Mesenchymal stem cell (in vitro differentiated cells and primary cell): ENCODE measurements around the gene GPC2.
"Not testable (repeated sequence)": the region's sequence is repeated elsewhere in the genome, so short reads cannot be mapped to it uniquely, and the experiment has no call there.

Source experiments
- DNase-seq: peaks from one replicate; pipeline ENCODE4 v3.0.0-alpha.2; 2013
- H2AFZ ChIP-seq: one replicate; pipeline ENCODE4 v1.6.1; 2013; ENCODE audit warnings: low read depth, mild to moderate bottlenecking, control low read depth, inconsistent platforms, low read length, moderate library complexity
- H2AK5ac ChIP-seq: 2 replicates; pipeline ENCODE4 v1.6.1; 2013; ENCODE audit warnings: low read length, moderate library complexity, mild to moderate bottlenecking, inconsistent platforms; ENCODE audit not compliant: severe bottlenecking
- H2BK120ac ChIP-seq: one replicate; pipeline ENCODE4 v1.6.1; 2013; ENCODE audit warnings: low read depth, mild to moderate bottlenecking, inconsistent platforms, low read length, moderate library complexity
- H2BK12ac ChIP-seq, 2 experiments: one replicate each; pipeline ENCODE4 v1.6.1; 2013; ENCODE audit warnings: inconsistent platforms in 2 of 2, low read length in 2 of 2, mild to moderate bottlenecking in 2 of 2, moderate library complexity in 2 of 2, control low read depth in 1 of 2
- H2BK15ac ChIP-seq: one replicate; pipeline ENCODE4 v1.6.1; 2013; ENCODE audit warnings: mild to moderate bottlenecking, low read depth, inconsistent platforms; ENCODE audit not compliant: poor library complexity, severe bottlenecking
- H2BK5ac ChIP-seq: 2 replicates; pipeline ENCODE4 v1.6.1; 2013; ENCODE audit warnings: low read depth, mild to moderate bottlenecking, low read length, control low read depth, inconsistent platforms; ENCODE audit not compliant: poor library complexity, severe bottlenecking
- H3K14ac ChIP-seq, 2 experiments: one replicate each; pipeline ENCODE4 v1.6.1; 2013; ENCODE audit warnings: inconsistent platforms in 2 of 2, low read length in 2 of 2, control low read depth in 1 of 2, mild to moderate bottlenecking in 1 of 2, moderate library complexity in 1 of 2
- H3K18ac ChIP-seq, 2 experiments: one replicate each; pipeline ENCODE4 v1.6.1; 2013; ENCODE audit warnings: inconsistent platforms in 2 of 2, low read length in 2 of 2, control low read depth in 1 of 2, low read depth in 1 of 2, mild to moderate bottlenecking in 1 of 2
- H3K23ac ChIP-seq, 2 experiments: one replicate each; pipeline ENCODE4 v1.6.1; 2013; ENCODE audit warnings: inconsistent platforms in 2 of 2, low read length in 2 of 2, mild to moderate bottlenecking in 2 of 2, moderate library complexity in 2 of 2, control low read depth in 1 of 2
- H3K27ac ChIP-seq: 2 replicates; pipeline ENCODE4 v1.5.1; 2013; ENCODE audit warnings: mild to moderate bottlenecking, moderate library complexity, low read length, control low read depth, inconsistent platforms; ENCODE audit not compliant: poor library complexity, severe bottlenecking
- H3K27me3 ChIP-seq, 2 experiments: 2 replicates each; pipeline versions ENCODE4 v1.6.1 to v1.7.0; 2013; ENCODE audit warnings: low read length in 2 of 2, mild to moderate bottlenecking in 2 of 2, moderate library complexity in 2 of 2, control low read depth in 1 of 2, inconsistent platforms in 1 of 2; ENCODE audit not compliant: control insufficient read depth in 1 of 2, insufficient read depth in 1 of 2
- H3K36me3 ChIP-seq, 2 experiments: 2 replicates each; pipeline versions ENCODE4 v1.6.1 to v1.7.0; 2013; ENCODE audit warnings: low read length in 2 of 2, control low read depth in 1 of 2, inconsistent platforms in 1 of 2, low read depth in 1 of 2, mild to moderate bottlenecking in 1 of 2; ENCODE audit not compliant: insufficient read depth in 2 of 2, control insufficient read depth in 1 of 2
- H3K4ac ChIP-seq, 2 experiments: one replicate each; pipeline ENCODE4 v1.6.1; 2013; ENCODE audit warnings: inconsistent platforms in 2 of 2, low read length in 2 of 2, mild to moderate bottlenecking in 2 of 2, moderate library complexity in 2 of 2, control low read depth in 1 of 2, low read depth in 1 of 2
- H3K4me1 ChIP-seq: 2 replicates; pipeline ENCODE4 v1.6.1; 2013; ENCODE audit warnings: low read depth, low read length, control low read depth; ENCODE audit not compliant: control insufficient read depth, insufficient read depth
- H3K4me2 ChIP-seq: 2 replicates; pipeline ENCODE4 v1.6.1; 2013; ENCODE audit warnings: low read length, mild to moderate bottlenecking, inconsistent platforms; ENCODE audit not compliant: poor library complexity, severe bottlenecking
- H3K4me3 ChIP-seq, 2 experiments: 2 replicates each; pipeline versions ENCODE4 v1.5.1 to v1.7.0; 2013; ENCODE audit warnings: low read length in 2 of 2, mild to moderate bottlenecking in 2 of 2, control low read depth in 1 of 2, low read depth in 1 of 2; ENCODE audit not compliant: insufficient read depth in 1 of 2
- H3K79me1 ChIP-seq: replicated peaks from 2 replicates; pipeline ENCODE4 v1.6.1; 2013; ENCODE audit warnings: mild to moderate bottlenecking, control low read depth, low read length, inconsistent platforms; ENCODE audit not compliant: poor library complexity, severe bottlenecking
- H3K9ac ChIP-seq: 2 replicates; pipeline ENCODE4 v1.7.0; 2013; ENCODE audit warnings: mild to moderate bottlenecking, low read length, moderate library complexity
- H3K9me3 ChIP-seq: 2 replicates; pipeline ENCODE4 v1.7.0; 2013; ENCODE audit warnings: mild to moderate bottlenecking, low read length; ENCODE audit not compliant: control insufficient read depth
- H4K8ac ChIP-seq: one replicate; pipeline ENCODE4 v1.6.1; 2013; ENCODE audit warnings: inconsistent platforms, mild to moderate bottlenecking, low read length, moderate library complexity
- H4K91ac ChIP-seq: one replicate; pipeline ENCODE4 v1.6.1; 2013; ENCODE audit warnings: mild to moderate bottlenecking, low read length, inconsistent platforms
- WGBS: methylation state at CpG from one replicate; pipeline ENCODE4 v1.1.7; 2013; ENCODE audit warnings: mixed read lengths; 5-methylcytosine and 5-hydroxymethylcytosine counted together

The GPC2 gene

DNA sequence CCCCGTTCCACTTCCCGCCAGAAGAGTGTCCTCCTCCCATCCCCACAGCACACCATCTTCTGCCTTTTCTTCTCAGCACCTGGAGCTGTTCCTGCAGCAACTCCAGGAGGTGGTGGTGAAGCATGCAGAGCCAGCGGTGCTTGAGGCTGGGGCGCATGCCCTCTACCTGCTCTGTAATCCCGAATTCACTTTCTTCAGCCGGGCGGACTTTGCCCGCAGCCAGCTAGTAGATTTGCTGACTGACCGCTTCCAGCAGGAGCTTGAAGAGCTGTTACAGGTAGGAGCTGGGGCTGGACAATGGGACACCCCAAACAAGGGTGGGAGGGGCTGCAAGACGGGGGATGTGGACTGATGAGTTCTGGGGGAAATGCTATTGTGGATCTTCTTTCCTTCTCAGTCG lies 23.5 kb upstream of the GPC2 start:
- no peaks in the 10 kb centered on the region for H3K36me3 ChIP-seq
- H3K4me2 ChIP-seq, result no peak overlapping the region
- H3K27ac ChIP-seq, result no peak overlapping the region
- no peak overlapping the region for H4K91ac ChIP-seq
- H2BK5ac ChIP-seq, result no peak overlapping the region
- no peaks in the 10 kb centered on the region for H3K79me1 ChIP-seq
- H3K9ac ChIP-seq, result no peak overlapping the region
- H3K18ac ChIP-seq, result no peak overlapping the region
- peaks cover 15 to 67% of the 10 kb centered on the region in 2 experiments for H3K27me3 ChIP-seq
- H2BK12ac ChIP-seq, result no peak overlapping the region
- H2BK15ac ChIP-seq, result no peak overlapping the region
- no peak overlapping the region for H4K8ac ChIP-seq
- H2BK120ac ChIP-seq, result no peak overlapping the region
- no peak overlapping the region for H3K23ac ChIP-seq
- no peak overlapping the region for H2AK5ac ChIP-seq
- no peak overlapping the region for H3K14ac ChIP-seq
- H3K4ac ChIP-seq, result no peak overlapping the region
- no peak for DNase-seq
- WGBS, result 93% methylated on average over 10 of the region's 11 CpGs
- H3K9me3 ChIP-seq, result no peaks in the 10 kb centered on the region
- H3K4me3 ChIP-seq, result no peak overlapping the region
- H3K4me1 ChIP-seq, result peaks cover 1% of the 10 kb centered on the region
- no peak overlapping the region for H2AFZ ChIP-seq

DNA sequence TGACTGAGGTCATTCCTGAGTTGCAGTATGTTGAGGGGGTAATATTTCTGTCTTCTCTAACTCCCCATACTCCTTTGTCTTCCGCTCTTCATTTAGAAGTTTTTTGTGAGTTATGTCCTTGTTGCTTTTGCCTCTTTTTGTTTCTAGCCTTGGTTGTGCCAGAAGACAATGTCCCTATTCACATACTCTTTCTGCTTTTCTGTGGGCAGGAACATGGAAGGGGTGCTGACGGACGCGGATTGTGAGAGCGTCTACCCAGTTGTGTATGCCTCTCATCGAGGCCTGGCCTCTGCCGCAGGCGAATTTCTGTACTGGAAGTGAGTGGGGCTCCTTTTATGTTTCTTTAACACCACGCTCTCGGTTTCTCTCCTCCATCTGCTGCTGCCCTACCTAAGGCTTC lies 21.1 kb upstream of the GPC2 start:
- no peak overlapping the region for H3K23ac ChIP-seq
- no peak for DNase-seq
- no peak overlapping the region for H2BK15ac ChIP-seq
- H3K9ac ChIP-seq, result no peak overlapping the region
- no peak overlapping the region for H2AK5ac ChIP-seq
- no peak overlapping the region for H3K18ac ChIP-seq
- H3K4ac ChIP-seq, result no peak overlapping the region
- H2BK120ac ChIP-seq, result no peak overlapping the region
- H3K27ac ChIP-seq, result no peak overlapping the region
- H3K9me3 ChIP-seq, result no peaks in the 10 kb centered on the region
- H4K91ac ChIP-seq, result no peak overlapping the region
- no peak overlapping the region for H2BK12ac ChIP-seq
- no peak overlapping the region for H2AFZ ChIP-seq
- H4K8ac ChIP-seq, result no peak overlapping the region
- no peak overlapping the region for H3K4me3 ChIP-seq
- 95% methylated on average over 8 of the region's 10 CpGs for WGBS
- H3K27me3 ChIP-seq, result peaks cover 15 to 52% of the 10 kb centered on the region in 2 experiments
- H3K79me1 ChIP-seq, result no peaks in the 10 kb centered on the region
- H3K36me3 ChIP-seq, result no peaks in the 10 kb centered on the region
- no peak overlapping the region for H2BK5ac ChIP-seq
- no peak overlapping the region for H3K4me2 ChIP-seq
- peaks cover 1% of the 10 kb centered on the region for H3K4me1 ChIP-seq
- H3K14ac ChIP-seq, result no peak overlapping the region

DNA sequence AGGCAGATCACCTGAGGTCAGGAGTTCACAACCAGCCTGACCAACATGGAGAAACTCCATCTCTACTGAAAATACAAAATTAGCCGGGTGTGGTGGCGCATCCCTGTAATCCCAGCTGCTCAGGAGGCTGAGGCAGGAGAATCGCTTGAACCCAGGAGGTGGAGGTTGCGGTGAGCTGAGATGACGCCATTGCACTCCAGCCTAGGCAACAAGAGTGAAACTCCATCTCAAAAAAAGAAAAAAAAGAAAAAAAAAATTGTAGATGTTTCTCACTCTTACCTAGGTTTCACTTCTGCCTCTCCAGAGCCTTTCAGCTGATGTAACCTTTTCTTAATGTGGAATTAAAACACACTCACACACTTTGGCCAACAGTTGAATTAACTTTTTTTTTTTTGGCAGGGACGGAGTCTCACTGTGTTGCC lies 18.7 kb upstream of the GPC2 start:
- H4K91ac ChIP-seq, H3K27ac ChIP-seq, H3K4ac ChIP-seq, H3K36me3 ChIP-seq, H3K23ac ChIP-seq, H3K4me2 ChIP-seq, H2BK5ac ChIP-seq, H3K4me1 ChIP-seq, H3K18ac ChIP-seq, H2BK15ac ChIP-seq, DNase-seq, H3K14ac ChIP-seq, H3K4me3 ChIP-seq, H2BK12ac ChIP-seq, H2AK5ac ChIP-seq, H3K9me3 ChIP-seq, H4K8ac ChIP-seq, H3K9ac ChIP-seq, H2AFZ ChIP-seq, H3K79me1 ChIP-seq, H2BK120ac ChIP-seq: not testable (repeated sequence)
- 96% methylated on average over 4 of the region's 6 CpGs for WGBS
- H3K27me3 ChIP-seq, result peaks cover 9 to 41% of the 10 kb centered on the region in 2 experiments

DNA sequence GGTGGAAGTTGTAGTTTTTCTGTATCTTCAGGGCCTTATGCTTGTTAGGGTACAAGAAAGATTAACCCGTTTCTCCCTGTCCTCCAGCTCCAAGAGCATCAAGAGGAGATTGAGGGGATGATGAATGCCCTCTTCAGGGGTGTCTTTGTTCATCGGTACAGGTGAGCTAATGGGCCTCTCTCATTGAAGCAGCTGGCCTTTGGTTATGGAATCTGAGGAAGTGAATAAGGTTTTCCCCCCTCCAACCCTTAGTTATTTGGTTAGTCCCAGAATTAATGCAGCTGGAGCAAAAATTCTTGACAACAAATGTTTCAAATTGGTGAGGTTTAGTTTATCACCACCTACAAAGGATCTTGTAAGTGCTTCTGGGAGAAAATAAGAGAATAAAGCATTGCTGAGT lies 18.0 kb upstream of the GPC2 start:
- DNase-seq, result no peak
- Histone ChIP-seq H3K18ac (no peak overlapping the region), H3K4me1 (peaks cover 1% of the 10 kb centered on the region)

More for the DNA sequence above, 18.0 kb upstream of the GPC2 start:
- no peak overlapping the region for H3K9ac ChIP-seq
- no peak overlapping the region for H2BK5ac ChIP-seq
- H3K27me3 ChIP-seq, result peaks cover 9 to 34% of the 10 kb centered on the region in 2 experiments
- H3K9me3 ChIP-seq, result no peaks in the 10 kb centered on the region
- H3K4ac ChIP-seq, result no peak overlapping the region
- 51% methylated on average over 2 of the region's 2 CpGs for WGBS
- no peak overlapping the region for H2BK120ac ChIP-seq
- no peak overlapping the region for H3K14ac ChIP-seq
- no peak overlapping the region for H4K8ac ChIP-seq
- H3K4me3 ChIP-seq, result no peak overlapping the region
- H3K36me3 ChIP-seq, result no peaks in the 10 kb centered on the region
- no peaks in the 10 kb centered on the region for H3K79me1 ChIP-seq
- H2AFZ ChIP-seq, result no peak overlapping the region
- H2AK5ac ChIP-seq, result no peak overlapping the region
- H2BK15ac ChIP-seq, result no peak overlapping the region
- H3K27ac ChIP-seq, result no peak overlapping the region
- H4K91ac ChIP-seq, result no peak overlapping the region
- H3K4me2 ChIP-seq, result no peak overlapping the region
- H3K23ac ChIP-seq, result no peak overlapping the region
- H2BK12ac ChIP-seq, result no peak overlapping the region
